Activated CD8-positive, alpha-beta memory T cell treated with anti-CD3 and anti-CD28 coated beads, Interleukin-2, amount 50 U/mL, for 24 hours (primary cell): ENCODE results near the gene OSBPL6.
"Not testable (repeated sequence)": the region's sequence is repeated elsewhere in the genome, so short reads cannot be mapped to it uniquely, and the experiment has no call there.

Source experiments
- DNase-seq: peaks from one replicate; pipeline ENCODE4 v3.0.0-alpha.2; 2020; ENCODE audit errors: extremely low read depth

The OSBPL6 gene

DNA sequence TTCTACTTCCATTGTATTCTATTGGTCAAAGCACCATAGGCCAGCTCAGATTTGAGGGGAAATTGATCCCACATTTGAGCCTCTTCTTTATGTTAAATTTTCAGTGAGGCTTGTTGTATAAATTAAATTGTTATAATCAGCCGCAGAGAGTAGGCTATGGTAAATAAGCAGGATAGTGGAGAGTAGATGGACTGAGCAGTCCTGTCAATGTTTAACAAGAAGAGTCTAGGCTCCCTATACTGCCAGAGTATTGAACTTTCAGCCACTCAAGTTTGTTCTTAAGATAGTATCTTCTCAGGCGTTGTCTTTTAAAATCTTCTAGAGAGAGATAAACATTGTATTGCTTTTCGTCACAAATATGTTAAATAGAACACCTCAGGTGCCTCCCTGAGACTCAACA is 155.7 kb downstream of the OSBPL6 start:
- no peak for DNase-seq

DNA sequence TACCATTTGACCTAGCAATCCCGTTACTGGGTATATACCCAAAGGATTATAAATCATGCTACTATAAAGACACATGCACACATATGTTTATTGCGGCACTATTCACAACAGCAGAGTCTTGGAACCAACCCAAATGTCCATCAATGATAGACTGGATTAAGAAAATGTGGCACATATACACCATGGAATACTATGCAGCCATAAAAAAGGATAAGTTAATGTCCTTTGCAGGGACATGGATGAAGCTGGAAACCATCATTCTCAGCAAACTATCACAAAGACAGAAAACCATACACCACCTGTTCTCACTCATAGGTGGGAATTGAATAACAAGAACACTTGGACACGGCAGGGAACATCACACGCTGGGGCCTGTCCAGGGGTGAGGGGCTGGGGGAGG is 163.4 kb downstream of the OSBPL6 start:
- not testable (repeated sequence) for DNase-seq

- no peak for DNase-seq
Observed at GRCh38 chr2:178359192-178359912, 165.0 kb downstream of the OSBPL6 start.

GRCh38 chr2:178361588-178361987 is 167.3 kb downstream of the OSBPL6 start:
- DNase-seq, result no peak

DNA sequence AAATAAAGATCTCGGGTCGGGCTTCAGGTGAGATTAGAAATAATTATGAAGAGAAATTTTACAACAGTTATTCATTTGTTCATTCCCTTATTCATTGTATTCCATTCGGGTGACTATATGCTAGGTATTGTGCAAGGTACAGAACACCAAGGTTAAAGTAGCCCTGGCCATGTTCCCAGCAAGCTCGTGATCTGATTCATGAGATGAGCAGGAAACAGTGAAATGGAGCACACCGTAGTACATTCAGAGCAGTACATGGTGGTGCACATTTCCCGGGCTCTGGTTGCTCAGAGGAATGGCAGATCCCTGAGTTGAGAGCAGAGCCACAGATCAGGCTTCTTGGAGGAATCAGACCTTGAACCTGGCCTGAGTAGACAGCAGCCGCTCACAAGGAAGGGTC is 168.9 kb downstream of the OSBPL6 start:
- no peak for DNase-seq

DNA sequence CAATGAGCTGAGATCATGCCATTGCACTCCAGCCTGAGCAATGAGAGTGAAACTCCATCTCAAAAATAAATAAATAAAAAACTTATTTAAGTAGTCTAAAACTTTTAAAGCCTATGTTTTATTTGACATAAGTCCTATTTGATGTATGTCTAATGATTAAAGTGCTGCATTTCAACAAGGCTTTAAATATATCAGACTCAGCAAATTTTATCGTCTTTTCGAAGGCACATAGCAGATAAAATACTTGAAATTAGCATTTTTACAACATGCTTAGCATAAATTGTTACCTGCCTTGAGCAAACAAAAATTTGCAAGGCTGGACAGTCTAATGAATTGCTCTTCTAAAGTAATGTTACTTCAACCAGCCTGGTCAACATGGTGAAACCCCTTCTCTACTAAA is 170.8 kb downstream of the OSBPL6 start:
- no peak for DNase-seq

DNA sequence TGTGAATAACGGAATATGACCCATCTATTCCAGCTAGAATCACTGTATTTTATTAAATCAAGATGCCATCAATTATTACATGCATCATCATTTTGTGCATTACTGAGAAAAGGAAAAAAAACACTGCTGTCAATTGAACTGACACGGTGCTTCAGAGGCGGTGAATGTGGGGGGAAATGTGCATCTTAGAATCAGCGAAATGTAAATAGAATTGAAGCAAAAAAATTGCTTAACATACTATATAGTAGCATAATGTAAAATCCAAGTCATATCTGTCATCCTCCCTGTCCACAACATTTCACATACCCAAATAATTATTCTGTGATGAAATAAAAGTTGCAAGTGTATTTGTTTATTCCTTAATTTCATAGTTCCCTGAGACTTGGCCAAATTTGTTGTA is 172.1 kb downstream of the OSBPL6 start:
- DNase-seq, result no peak

DNA sequence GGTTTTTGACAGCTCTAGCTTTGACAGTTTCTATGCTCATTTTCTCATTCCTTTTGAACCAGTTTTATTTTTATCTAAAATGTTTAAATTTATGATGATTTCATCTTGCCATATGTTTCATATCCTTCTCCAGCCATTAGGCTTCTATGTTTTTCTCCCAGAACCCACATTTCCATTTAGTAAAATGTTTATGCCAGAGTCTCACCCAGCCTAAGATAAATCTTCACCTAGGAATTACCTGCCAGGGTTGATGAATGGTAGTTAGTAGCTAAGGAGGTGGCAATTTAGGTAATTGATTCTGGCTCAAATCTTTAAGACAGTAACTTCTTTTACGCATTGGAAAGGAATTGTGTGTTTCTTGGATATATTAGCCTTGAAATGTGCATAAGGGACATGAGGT is 173.0 kb downstream of the OSBPL6 start:
- DNase-seq, result no peak

DNA sequence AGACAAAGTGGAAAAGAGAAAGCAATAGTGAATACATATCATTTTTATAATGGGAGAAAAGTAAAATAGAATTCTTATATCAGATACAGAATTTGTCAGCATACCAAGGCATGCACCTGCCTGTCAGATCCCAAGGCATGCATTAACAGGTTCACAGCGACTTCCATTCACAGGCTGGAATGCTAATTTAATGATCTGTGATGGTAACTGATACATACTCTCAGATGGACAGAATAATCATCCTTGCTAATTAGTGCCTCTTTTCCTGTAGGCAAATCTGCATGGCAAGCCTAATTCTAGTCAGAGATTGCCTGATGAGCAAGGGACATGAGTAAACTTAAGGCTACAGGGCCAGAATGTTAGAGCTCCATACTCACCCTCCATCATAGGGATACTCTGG is 180.6 kb downstream of the OSBPL6 start:
- no peak for DNase-seq

GRCh38 chr2:178377046-178377445 is 182.7 kb downstream of the OSBPL6 start:
- no peak for DNase-seq

DNA sequence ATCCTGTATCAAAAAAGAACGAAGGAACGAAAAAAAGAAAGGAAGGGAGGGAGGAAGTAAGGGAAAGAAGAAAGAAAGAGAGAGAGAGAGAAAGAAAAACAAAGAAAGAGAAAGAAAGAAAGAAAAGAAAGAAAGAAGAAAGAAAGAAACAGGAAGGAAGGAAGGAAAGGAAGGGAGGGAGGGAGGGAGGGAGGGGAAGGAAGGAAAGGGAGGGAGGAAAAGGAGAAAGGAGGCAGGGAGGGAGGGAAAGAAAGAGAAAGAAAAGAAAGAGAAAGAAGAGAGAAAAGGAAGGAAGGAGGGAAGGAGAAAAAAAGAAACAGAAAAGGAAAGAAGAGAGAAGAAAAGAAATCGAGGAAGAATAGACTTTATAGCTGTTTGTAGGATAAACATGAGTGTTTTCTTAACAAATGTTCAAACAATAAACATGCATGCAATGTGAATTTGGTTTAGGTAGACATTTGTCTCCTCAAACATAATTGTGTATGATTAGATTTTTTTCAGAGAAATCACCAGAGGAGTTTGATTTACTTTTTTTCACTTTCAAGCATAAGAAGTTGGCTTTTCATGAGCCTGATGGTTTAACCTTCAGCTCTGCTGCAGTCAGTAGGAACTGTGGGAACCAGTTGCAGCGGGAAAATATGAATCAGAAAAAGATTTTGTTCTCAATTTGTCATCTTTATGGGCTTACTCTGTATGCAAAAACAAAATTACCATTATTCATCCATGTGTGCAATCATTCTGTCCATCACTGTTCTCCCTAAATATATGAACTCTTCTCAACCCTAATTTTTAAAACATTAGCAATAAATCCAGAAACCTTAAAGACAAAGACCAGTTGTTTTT is 185.1 kb downstream of the OSBPL6 start:
- no peak for DNase-seq

GRCh38 chr2:178380763-178381162 is 186.5 kb downstream of the OSBPL6 start:
- DNase-seq, result no peak

DNA sequence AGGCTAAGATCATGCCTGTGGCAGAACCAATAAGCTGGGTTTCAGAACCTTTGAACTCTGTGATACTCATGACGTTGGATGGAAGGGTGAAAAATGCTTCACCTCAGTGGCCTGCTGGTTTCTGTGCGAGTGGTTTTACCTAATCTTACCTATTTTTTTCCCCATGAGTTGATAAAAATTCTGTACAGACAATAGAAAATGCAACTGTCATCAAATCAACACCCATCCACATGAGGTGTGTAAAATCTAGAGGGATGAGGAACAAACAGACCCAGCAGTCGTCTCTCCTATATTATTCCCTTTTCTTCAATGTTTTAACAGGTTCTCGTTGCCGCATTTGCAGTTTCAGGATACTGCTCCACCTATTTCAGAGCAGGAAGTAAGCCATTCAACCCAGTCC is 189.4 kb downstream of the OSBPL6 start:
- DNase-seq, result no peak

GRCh38 chr2:178385595-178386148 is 191.4 kb downstream of the OSBPL6 start:
- DNase-seq, result no peak

- DNase-seq, result no peak
Observed at GRCh38 chr2:178386986-178387597, 192.8 kb downstream of the OSBPL6 start.

- no peak for DNase-seq
Observed at GRCh38 chr2:178388287-178388686, 194.0 kb downstream of the OSBPL6 start.

- no peak for DNase-seq
Observed at GRCh38 chr2:178391701-178392100, 197.4 kb downstream of the OSBPL6 start.

- no peak for DNase-seq
Observed at GRCh38 chr2:178392215-178392614, 197.9 kb downstream of the OSBPL6 start.

GRCh38 chr2:178394859-178395258 is 200.5 kb downstream of the OSBPL6 start:
- no peak for DNase-seq

- DNase-seq, result no peak
Observed at GRCh38 chr2:178395295-178395694, 201.0 kb downstream of the OSBPL6 start.

GRCh38 chr2:178395941-178396570 is 201.7 kb downstream of the OSBPL6 start:
- no peak for DNase-seq

GRCh38 chr2:178397002-178397605 is 202.8 kb downstream of the OSBPL6 start:
- no peak for DNase-seq
